Activated CD4-positive, alpha-beta T cell treated with anti-CD3 and anti-CD28 coated beads, Interleukin-2, Interleukin-4, amounts not matched to agents 100 ng/mL and 50 ng/mL, durations not matched to agents 16 hours and 8 hours (primary cell): ENCODE results near the gene SCN2B.
A peak's percentile ranks its signal among the peaks of the same experiment; 100 is the strongest.
"Not testable (repeated sequence)": the region's sequence is repeated elsewhere in the genome, so short reads cannot be mapped to it uniquely, and the experiment has no call there.

ENCODE experiments used
- DNase-seq: peaks from one replicate; pipeline ENCODE4 v3.0.0-alpha.2; 2020; ENCODE audit warnings: low spot score

SCN2B gene

GRCh38 chr11:118206391-118207031, 30.1 kb upstream of the SCN2B start:
- no peak for DNase-seq

DNA sequence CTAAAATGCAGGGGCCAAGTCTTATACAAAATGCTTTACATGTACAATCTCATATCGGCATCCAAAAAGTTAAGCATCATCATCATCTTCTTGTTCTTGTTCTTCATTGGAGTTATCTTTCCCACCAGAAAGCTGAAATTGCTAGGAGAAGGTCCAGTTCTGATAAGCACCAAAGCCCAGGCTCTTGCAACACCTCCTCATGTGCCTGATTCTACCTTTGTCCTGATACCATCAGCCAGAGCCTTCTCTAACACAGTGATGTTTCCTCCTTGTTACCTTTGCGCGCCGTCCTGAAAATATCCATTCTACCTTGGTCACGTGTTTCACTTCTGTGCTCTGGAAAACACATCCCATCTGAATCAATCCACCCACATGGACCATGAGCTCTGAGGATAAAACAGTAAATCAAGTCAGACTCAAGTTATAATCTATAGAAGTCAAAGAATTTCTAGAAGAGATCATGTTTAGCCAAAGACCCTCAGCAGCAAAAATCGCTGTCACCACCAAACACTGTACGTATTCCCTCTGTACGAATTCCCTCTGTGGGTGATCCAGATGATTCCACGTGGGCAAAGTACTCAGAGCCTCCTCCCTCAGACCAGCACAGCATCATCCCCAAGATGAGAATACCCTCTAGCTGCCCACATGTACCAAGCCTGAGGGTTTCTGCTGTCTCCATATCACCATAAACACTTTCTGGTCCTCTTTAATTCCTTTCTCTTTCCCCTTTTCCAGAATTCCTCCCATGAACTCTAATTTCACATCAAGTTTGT, 29.4 kb upstream of the SCN2B start:
- no peak for DNase-seq

DNA sequence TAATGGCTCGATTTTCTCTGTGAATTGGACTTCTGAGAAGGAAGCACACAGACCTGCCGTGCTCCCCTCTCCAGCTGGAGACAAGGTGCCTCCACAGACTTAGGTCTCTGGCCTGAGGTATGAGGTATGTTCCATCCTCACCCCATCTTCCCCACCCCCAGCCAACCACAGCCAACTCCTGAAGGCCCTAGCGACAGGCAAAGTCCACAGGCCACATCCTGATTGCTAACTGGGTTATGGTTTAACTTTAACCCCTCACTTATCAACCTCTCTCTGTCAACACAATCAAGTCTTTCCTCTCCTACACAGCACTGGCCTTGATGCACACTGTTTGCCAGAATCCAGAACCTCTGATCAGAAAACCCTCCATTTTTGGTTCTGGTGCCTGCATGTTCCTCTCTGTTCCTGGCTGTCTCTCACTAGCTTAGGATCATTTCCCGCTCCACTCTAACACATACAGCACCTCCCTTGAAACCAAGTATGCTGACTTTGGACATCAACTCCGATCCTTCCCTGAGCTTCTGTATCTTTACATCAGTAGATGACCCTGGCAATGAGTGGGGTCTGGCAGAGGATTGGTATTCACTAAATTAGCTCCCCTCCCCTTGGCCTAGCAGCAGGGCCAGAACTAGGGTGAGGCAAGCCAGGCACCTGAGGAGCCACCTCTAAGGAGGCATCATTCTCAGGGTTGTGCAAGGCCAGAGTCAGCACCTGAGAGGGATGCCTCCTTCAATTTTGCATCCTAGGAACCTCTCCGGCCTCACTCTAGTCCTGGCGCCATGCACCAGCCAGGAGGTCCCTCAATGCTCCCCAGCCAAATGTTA, 26.4 kb upstream of the SCN2B start:
- DNase-seq, result peak; percentile 74

DNA sequence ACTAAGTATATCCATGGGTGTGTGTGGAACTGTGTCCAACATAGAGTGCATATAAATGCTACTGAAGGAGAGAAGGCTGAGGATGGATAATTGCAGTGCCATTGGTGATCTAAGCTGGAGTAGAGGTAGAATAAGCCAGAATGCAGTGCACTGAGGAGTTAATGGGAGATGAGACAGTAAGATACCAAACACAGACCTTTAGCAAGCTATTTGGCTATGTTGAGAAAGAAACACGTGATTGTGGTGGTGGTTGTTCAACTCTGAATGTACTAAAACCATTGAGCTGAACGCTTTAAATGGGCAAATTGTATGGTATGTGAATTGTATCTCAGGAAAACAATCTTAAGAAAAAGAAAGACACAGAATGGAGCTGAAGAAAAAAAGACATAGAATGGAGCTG, 25.5 kb upstream of the SCN2B start:
- no peak for DNase-seq

DNA sequence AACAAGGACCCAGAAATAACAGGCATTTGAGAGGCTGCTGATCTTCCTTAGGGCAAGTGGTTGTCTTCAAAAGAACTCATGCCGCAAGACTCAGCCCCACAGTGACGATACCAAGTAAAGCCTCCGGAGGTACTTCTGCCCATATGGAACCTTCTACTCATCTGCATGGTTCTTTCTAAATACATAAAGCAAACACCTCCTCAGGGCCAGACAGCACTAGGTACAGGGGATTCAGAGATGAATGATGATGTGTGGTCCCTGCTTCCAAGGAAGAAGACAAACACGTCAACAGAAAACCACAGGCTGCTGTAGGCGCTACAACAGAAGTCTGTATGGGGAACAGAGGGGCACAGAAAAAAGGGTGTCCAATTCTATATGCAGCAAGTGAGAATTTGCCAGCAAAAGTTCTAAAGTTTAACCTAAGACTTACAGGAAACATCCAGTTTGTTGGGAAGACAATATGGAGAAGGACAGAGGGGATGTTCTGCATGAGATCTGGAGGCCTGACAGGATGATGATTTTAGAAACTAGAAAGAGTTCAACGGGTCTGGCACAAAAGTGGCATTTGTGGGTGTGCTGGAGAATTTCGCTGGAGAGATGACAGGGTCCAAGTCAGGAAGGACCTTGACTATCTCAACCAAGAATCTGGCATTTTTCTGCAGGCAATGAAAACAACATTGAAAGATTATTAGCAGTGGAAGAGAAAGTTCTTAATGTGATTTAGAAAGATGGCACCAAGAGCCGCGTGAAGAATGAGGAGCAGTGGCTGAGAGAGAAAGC, 24.7 kb upstream of the SCN2B start:
- peak; percentile 78 for DNase-seq

- DNase-seq, result no peak
Observed at GRCh38 chr11:118200497-118200896, 24.1 kb upstream of the SCN2B start.

DNA sequence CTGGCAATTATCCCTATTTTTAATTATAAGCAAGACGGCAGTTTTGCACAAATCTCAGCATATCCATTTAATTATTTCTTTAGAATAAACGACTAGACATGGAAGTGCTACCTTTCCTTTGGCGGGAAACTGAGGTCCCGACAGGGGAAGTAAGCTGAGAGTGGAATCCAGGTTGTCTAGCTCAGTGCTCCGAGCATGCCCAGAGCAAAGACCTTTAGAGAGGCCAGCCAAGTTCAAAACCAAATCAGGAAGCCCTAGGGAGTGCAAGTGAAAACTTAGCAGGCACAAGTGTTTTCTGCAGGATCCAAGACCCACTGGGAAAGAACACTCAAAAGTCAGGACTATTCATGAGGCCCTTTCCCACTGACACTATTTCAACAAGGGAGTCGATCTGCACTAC, 22.7 kb upstream of the SCN2B start:
- no peak for DNase-seq

DNA sequence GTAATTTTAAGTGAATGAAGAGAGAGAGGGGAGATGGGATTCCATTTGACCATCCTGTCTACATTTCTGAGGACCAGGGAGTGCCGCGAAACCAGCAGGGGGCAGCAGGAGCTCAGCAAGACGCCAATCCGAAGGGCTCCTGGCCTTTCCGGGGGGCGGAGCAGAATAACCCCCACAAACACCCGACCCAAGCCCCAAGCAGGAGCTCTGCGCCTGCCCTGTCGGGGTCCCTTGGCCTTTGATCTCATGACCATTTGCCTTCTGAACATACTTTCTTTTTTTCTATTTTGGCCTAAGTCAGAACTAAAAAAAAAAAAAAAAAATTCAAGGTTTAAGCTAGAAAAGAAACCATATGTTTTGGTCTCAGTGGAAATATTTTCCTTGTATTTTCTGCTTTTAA, 21.9 kb upstream of the SCN2B start:
- DNase-seq, result peak; percentile 84

GRCh38 chr11:118194835-118195627, 18.6 kb upstream of the SCN2B start:
- DNase-seq, result no peak

DNA sequence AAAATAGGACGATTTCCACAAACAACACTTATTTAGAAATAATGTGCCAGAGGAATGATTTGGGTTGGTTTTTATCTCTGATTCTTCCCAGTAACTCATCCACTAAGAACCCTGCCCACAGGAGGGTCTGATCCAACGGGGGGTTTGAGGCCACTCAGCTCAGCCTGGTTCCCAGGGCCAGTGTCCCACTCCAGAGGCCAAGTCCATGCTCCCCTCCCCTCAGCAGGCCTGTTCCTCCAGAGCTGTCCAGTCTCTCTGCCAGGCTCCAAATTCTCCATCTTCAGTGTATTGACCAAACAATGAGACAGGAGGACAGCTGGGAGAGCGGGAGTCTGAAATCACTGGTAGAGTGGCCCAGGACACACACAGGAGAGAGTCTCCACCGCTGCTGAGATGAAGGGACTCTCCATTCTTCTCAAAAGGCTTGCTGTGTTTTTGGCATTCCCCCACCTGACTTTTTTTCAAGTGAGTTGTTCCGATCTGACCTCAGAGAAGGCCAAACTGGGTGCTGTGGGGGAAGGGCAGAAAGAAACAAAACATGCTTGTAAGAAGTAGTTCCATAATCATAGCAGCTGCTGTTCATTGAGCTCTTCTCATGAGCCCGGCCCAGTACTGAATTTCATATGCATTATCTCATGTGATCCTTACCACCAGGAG, 17.6 kb upstream of the SCN2B start:
- DNase-seq, result no peak

- DNase-seq, result not testable (repeated sequence)
Observed at GRCh38 chr11:118192817-118193216, 16.4 kb upstream of the SCN2B start.

DNA sequence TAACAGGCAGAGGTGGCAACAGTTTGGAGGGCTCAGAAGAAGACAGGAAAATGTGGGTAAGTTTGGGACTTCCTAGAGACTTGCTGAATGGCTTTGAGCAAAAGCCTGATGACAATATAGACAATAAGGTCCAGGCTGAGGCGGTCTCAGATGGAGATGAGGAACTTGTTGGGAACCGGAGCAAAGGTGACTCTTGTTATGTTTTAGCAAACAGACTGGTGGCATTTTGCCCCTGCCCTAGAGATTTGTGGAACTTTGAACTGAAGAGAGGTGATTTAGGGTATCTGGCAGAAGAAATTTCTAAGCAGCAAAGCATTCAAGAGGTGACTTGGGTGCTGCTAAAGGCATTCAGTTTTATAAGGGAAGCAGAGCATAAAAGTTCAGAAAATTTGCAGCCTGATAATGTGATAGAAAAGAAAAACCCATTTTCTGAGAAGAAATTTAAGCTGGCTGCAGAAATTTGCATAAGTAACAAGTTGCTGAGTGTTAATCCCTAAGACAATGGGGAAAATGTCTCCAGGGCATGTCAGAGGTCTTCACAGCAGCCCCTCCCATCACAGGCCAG, 14.6 kb upstream of the SCN2B start:
- not testable (repeated sequence) for DNase-seq

- DNase-seq, result no peak
Observed at GRCh38 chr11:118186346-118187107, 10.1 kb upstream of the SCN2B start.

DNA sequence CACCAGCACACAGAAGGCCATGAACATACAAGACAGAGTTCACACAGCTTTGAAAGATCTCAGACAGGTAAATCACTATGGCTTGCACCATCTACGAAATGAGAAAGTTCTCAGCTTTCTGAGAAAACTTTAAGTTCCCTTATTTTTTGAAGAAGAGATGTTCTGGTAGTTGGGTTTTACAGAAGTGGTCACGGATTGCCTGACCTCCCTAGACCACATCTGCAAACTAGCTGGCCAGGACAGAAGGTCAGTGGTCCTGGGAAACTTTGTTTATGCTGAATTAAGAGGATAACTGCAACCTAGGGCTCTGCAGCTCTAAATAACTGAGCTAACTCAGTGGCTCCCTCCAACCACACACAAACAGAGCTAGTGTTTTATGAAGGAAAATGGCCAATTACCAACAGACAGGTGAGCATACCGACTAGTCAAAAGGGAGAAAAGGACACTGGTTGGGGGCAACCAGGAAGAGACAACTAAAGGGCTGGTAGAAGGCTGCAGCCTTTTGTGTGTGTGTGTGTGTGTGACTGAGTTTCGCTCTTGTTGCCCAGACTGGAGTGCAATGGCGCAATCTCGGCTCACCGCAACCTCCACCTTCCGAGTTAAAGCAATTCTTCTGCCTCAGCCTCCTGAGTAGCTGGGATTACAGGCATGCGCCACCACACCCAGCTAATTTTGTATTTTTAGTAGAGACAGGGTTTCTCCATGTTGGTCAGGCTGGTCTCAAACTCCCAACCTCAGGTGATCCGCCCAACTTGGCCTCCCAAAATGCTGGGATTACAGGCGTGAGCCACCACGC, 8.5 kb upstream of the SCN2B start:
- no peak for DNase-seq

DNA sequence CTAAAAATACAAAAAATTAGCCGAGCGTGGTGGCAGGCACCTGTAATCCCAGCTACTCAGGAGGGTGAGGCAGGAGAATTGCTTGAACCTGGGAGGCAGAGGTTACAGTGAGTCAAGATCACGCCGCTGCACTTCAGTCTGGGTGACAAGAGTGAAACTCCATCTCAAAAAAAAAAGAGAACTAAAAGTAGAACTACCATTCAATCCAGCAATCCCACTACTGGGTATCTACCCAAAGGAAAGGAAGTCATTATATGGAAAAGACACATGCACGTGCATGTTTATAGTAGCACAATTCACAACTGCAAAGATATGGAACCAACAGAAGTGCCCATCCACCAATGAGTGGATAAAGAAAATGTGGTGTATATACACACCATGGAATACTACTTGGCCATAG, 7.3 kb upstream of the SCN2B start:
- DNase-seq, result not testable (repeated sequence)

DNA sequence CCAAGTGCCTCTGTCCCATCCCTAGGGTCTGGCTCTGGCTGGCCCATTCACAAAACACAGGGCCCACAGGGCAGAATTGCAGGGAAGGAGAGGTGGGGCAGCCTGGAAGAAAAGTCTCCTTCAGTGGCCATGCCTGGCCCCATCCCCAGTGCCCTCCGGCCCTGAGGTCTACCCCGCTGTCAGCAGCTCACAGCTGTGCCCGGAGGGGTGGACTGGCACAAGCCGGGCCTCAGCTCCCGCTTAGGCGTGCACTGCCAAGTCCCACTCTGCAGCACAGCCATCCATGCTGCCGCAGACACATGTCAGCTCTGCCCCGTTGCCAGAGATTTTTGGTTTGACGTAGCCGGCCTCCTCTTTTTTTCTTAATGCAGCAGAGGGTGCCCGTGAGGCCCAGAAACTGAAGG, 3.9 kb upstream of the SCN2B start:
- DNase-seq, result no peak

- DNase-seq, result no peak
Observed at GRCh38 chr11:118176778-118177134, 317 bp upstream of the SCN2B start.

DNA sequence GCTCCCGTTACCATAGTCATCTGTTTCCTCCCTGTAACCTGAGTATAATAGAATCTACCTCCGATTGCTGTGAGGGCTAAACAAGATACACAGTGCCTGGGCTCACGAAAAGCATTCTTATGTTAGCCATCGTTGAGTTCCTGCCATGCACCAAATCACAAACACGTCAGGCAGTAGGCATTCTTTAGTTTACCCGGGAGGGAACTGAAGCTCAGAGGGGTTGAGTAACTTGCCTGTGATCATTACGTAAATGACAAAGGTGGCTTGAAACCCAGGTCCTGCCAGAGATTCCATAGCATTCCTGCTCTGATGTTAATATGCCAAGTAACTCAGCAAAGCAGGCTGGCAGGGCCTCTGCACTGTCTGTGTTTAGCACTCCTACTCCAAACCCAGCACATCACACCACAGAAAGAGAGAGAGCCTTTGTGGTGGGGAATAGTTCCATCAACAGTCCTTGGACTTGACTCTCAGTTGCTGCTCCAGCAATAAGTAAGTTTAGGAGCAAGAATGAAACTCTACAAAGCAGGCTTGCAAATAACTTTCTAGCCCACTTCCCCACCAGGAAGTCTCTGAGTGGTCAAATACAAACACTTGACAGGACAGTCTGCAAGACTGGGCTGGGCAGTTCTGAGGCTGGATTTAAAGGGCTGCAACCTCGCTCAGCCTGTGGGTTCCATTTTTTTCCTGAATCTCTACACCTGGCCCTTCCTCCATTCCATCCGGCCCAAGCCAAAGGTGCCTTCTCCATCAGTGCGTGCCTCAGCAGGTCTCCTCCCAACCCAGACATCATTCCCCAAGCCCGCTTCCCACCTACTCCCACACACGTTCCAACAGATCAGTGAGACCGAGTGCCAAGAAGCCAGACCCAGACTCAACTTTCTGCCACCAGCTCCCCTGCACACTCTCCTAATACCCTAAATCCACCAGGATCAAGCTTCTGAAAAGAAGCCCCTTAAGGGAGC, 1.1 kb downstream of the SCN2B start:
- no peak for DNase-seq
